GM11168 (cell line): ENCODE measurements around the gene PBXIP1.

Source experiments
- in situ Hi-C: fragments of 300-500 bp; cut with MboI; formaldehyde crosslinking; loops from one replicate; pipeline ENCODE4 v1.12.0; 2022; ENCODE audit warnings: low sequenced_read_pairs; ENCODE audit not compliant: unreplicated experiment

The PBXIP1 gene

GRCh38 chr1:154973344-154974101 lies 17.6 kb upstream of the PBXIP1 start:
- in situ Hi-C loops, result no loop called here

- in situ Hi-C loops, result no loop called here
These were observed 16.8 kb upstream of the PBXIP1 start for GRCh38 chr1:154972517-154973343.

- in situ Hi-C loops, result no loop called here
These were observed 16.3 kb upstream of the PBXIP1 start for GRCh38 chr1:154972213-154972516.

GRCh38 chr1:154971341-154971998 lies 15.6 kb upstream of the PBXIP1 start:
- in situ Hi-C loops, result no loop called here

- in situ Hi-C loops, result no loop called here
These were observed 14.9 kb upstream of the PBXIP1 start, which contains the start of gene SHC1 for GRCh38 chr1:154970631-154971340. SHC1 (minus strand) TSS chr1:154970747; CDS start chr1:154970526, 221 bp downstream.

- in situ Hi-C loops, result no loop called here
These were observed 14.1 kb upstream of the PBXIP1 start for GRCh38 chr1:154969860-154970452.

GRCh38 chr1:154969246-154969645 lies 13.3 kb upstream of the PBXIP1 start:
- in situ Hi-C loops, result no loop called here

- in situ Hi-C loops, result no loop called here
These were observed 12.8 kb upstream of the PBXIP1 start for GRCh38 chr1:154968731-154969130.

- in situ Hi-C loops, result no loop called here
These were observed 11.5 kb upstream of the PBXIP1 start for GRCh38 chr1:154967331-154967950.

GRCh38 chr1:154966111-154966510 lies 10.2 kb upstream of the PBXIP1 start:
- in situ Hi-C loops, result no loop called here

GRCh38 chr1:154964359-154964758 lies 8.5 kb upstream of the PBXIP1 start:
- in situ Hi-C loops, result no loop called here

GRCh38 chr1:154963643-154964042 lies 7.7 kb upstream of the PBXIP1 start:
- in situ Hi-C loops, result no loop called here

- in situ Hi-C loops, result no loop called here
These were observed 7.0 kb upstream of the PBXIP1 start for GRCh38 chr1:154962795-154963330.

- in situ Hi-C loops, result no loop called here
These were observed 6.4 kb upstream of the PBXIP1 start for GRCh38 chr1:154962156-154962749.

GRCh38 chr1:154961207-154962155 lies 5.6 kb upstream of the PBXIP1 start, which contains the start of gene PYGO2:
PYGO2 (minus strand) TSS chr1:154961782; CDS start chr1:154961576, 206 bp downstream.
- in situ Hi-C loops, result no loop called here

- in situ Hi-C loops, result no loop called here
These were observed 4.7 kb upstream of the PBXIP1 start for GRCh38 chr1:154960446-154961136.

GRCh38 chr1:154959426-154959780 lies 3.5 kb upstream of the PBXIP1 start:
- in situ Hi-C loops, result no loop called here
